HEK293T (cell line): Measurements from ENCODE around the gene PPP5C.
"Not testable (repeated sequence)": the region's sequence is repeated elsewhere in the genome, so short reads cannot be mapped to it uniquely, and the experiment has no call there.

Experiments
- ELF4 ChIP-seq: fragments of 450-650 bp; IDR thresholded peaks from 2 replicates; pipeline ENCODE4 v1.6.1; 2017; ENCODE audit warnings: antibody characterized with exemption
- SP1 ChIP-seq: fragments of 450-650 bp; IDR thresholded peaks from 2 replicates; pipeline ENCODE4 v1.6.1; 2017

- not testable (repeated sequence) for TF ChIP-seq ELF4, SP1
Measured at GRCh38 chr19:46414899-46415298, 68.0 kb downstream of the PPP5C start.
